Osteocyte (in vitro differentiated cells): Measurements from ENCODE around the gene TIPRL. TPM values are rescaled to one million over a fixed set of nuclear protein-coding genes. Genes with fewer than 3 reads are reported as not detected.

Experiments
- DNase-seq: peaks from one replicate; pipeline ENCODE4 v3.0.0; 2021; ENCODE audit warnings: mixed read lengths; ENCODE audit not compliant: unreplicated experiment; ENCODE audit errors: extremely low spot score
- H3K27ac Mint-ChIP-seq: one replicate; pipeline ENCODE4 v1.8.0; 2021; ENCODE audit warnings: mild to moderate bottlenecking, mixed read lengths; ENCODE audit not compliant: unreplicated experiment
- H3K27me3 Mint-ChIP-seq: one replicate; pipeline ENCODE4 v1.8.0; 2021; ENCODE audit warnings: mixed read lengths; ENCODE audit not compliant: unreplicated experiment
- H3K36me3 Mint-ChIP-seq: one replicate; pipeline ENCODE4 v1.8.0; 2021; ENCODE audit warnings: mixed read lengths; ENCODE audit not compliant: unreplicated experiment
- H3K4me1 Mint-ChIP-seq: one replicate; pipeline ENCODE4 v1.8.0; 2021; ENCODE audit warnings: mixed read lengths; ENCODE audit not compliant: unreplicated experiment
- H3K4me3 Mint-ChIP-seq: one replicate; pipeline ENCODE4 v1.8.0; 2021; ENCODE audit warnings: mild to moderate bottlenecking, moderate library complexity, mixed read lengths; ENCODE audit not compliant: unreplicated experiment
- H3K9me3 Mint-ChIP-seq: one replicate; pipeline ENCODE4 v1.8.0; 2021; ENCODE audit warnings: mixed read lengths; ENCODE audit not compliant: unreplicated experiment
- CTCF ChIP-seq: fragments of 200-600 bp; sonication (generic); IDR thresholded peaks from 2 replicates; pipeline ENCODE4 v1.5.0; 2021; ENCODE audit warnings: antibody characterized with exemption, mild to moderate bottlenecking, moderate library complexity
- total RNA-seq: library from RNA; stranded (reverse); gene quantifications from 2 replicates; pipeline ENCODE4 v1.2.1, GENCODE V29; 2021

Gene TIPRL
- total RNA-seq, 1 donor from 2014 or later = 41.8 TPM

GRCh38 chr1:168155910-168156309, 22.9 kb upstream of the TIPRL start:
- Mint-ChIP-seq H3K36me3 (peaks cover 18% of the 10 kb centered on the region), H3K4me3 (no peak overlapping the region), H3K27me3 (peaks cover 13% of the 10 kb centered on the region), H3K9me3 (peaks cover 44% of the 10 kb centered on the region), H3K27ac (no peak overlapping the region), H3K4me1 (peaks cover 3% of the 10 kb centered on the region)
- TF ChIP-seq CTCF = no peak
- no peak for DNase-seq

- H3K4me3 Mint-ChIP-seq = no peak overlapping the region
- no peak for DNase-seq
- no peak for TF ChIP-seq CTCF
- no peak overlapping the region for H3K27ac Mint-ChIP-seq
- H3K27me3 Mint-ChIP-seq = peaks cover 13% of the 10 kb centered on the region
- H3K36me3 Mint-ChIP-seq = peaks cover 18% of the 10 kb centered on the region
- H3K4me1 Mint-ChIP-seq = peaks cover 3% of the 10 kb centered on the region
- peaks cover 44% of the 10 kb centered on the region for H3K9me3 Mint-ChIP-seq
Observed at GRCh38 chr1:168157638-168158037, 21.1 kb upstream of the TIPRL start.

- peaks cover 3% of the 10 kb centered on the region for H3K4me1 Mint-ChIP-seq
- peaks cover 13% of the 10 kb centered on the region for H3K27me3 Mint-ChIP-seq
- peaks cover 18% of the 10 kb centered on the region for H3K36me3 Mint-ChIP-seq
- TF ChIP-seq CTCF = no peak
- H3K9me3 Mint-ChIP-seq = peaks cover 44% of the 10 kb centered on the region
- no peak overlapping the region for H3K4me3 Mint-ChIP-seq
- DNase-seq = no peak
- H3K27ac Mint-ChIP-seq = no peak overlapping the region
Observed at GRCh38 chr1:168159251-168159650, 19.5 kb upstream of the TIPRL start.

GRCh38 chr1:168159979-168160378, 18.8 kb upstream of the TIPRL start:
- Mint-ChIP-seq H3K4me3 (no peak overlapping the region), H3K27me3 (peaks cover 13% of the 10 kb centered on the region), H3K4me1 (peaks cover 3% of the 10 kb centered on the region), H3K36me3 (peaks cover 18% of the 10 kb centered on the region), H3K9me3 (peaks cover 44% of the 10 kb centered on the region), H3K27ac (no peak overlapping the region)
- no peak for DNase-seq
- TF ChIP-seq CTCF = no peak

GRCh38 chr1:168161459-168161858, 17.3 kb upstream of the TIPRL start:
- H3K9me3 Mint-ChIP-seq = peaks cover 37% of the 10 kb centered on the region
- H3K27ac Mint-ChIP-seq = no peak overlapping the region
- peaks cover 18% of the 10 kb centered on the region for H3K36me3 Mint-ChIP-seq
- DNase-seq = no peak
- peaks cover 3% of the 10 kb centered on the region for H3K4me1 Mint-ChIP-seq
- H3K4me3 Mint-ChIP-seq = no peak overlapping the region
- peaks cover 6% of the 10 kb centered on the region for H3K27me3 Mint-ChIP-seq
- TF ChIP-seq CTCF = no peak
